Gastrocnemius medialis (tissue), 4 donors: ENCODE data around the gene THADA. TPM values are rescaled to one million over a fixed set of nuclear protein-coding genes. Genes with fewer than 3 reads are reported as not detected.

Source experiments
- ATAC-seq, 2 donors: fragments of 150-250 bp; one replicate each; pipeline ENCODE4 v1.9.1; 2016
- DNase-seq, 2 donors: peaks; one replicate each; pipeline ENCODE4 v3.0.0-alpha.2; 2019
- H3K27ac ChIP-seq, 4 donors: fragments of 200-600 bp; sonication (generic); 1 replicate in 1 of 4; 2 replicates in 3 of 4; pipeline ENCODE4 v1.5.1; 2016 to 2018; ENCODE audit warnings: mild to moderate bottlenecking in 2 of 4, moderate library complexity in 1 of 4
- H3K27me3 ChIP-seq, 3 donors: fragments of 200-600 bp; sonication (generic) in 2 of 3; 1 replicate in 1 of 3; 2 replicates in 2 of 3; pipeline versions ENCODE4 v1.5.1 to v1.6.0; 2016 to 2019; ENCODE audit warnings: mild to moderate bottlenecking in 1 of 3, moderate library complexity in 1 of 3
- H3K36me3 ChIP-seq, 2 donors: fragments of 200-600 bp; sonication (generic) in 1 of 2; one replicate each; pipeline ENCODE4 v1.5.1; 2017 to 2018
- H3K4me1 ChIP-seq, 2 donors: fragments of 200-600 bp; sonication (generic) in 1 of 2; one replicate each; pipeline ENCODE4 v1.5.1; 2016 to 2017; ENCODE audit warnings: mild to moderate bottlenecking in 2 of 2
- H3K4me3 ChIP-seq, 4 donors: fragments of 200-600 bp; sonication (generic) in 3 of 4; 1 replicate in 1 of 4; 2 replicates in 3 of 4; pipeline ENCODE4 v1.5.1; 2016 to 2019; ENCODE audit warnings: mild to moderate bottlenecking in 2 of 4
- H3K9me3 ChIP-seq, 3 donors: fragments of 200-600 bp; sonication (generic) in 2 of 3; 1 replicate in 1 of 3; 2 replicates in 2 of 3; pipeline ENCODE4 v1.5.1; 2016 to 2019
- CTCF ChIP-seq, 5 experiments: fragments of 450-650 bp in 3 of 5; fragments of 200-600 bp in 2 of 5; sonication (generic) in 2 of 5; IDR thresholded peaks in 4 of 5; conservative IDR thresholded peaks in 1 of 5; 1 replicate in 4 of 5; 2 replicates in 1 of 5; pipeline ENCODE4 v1.5.1; 2016 to 2019; ENCODE audit warnings: antibody characterized with exemption in 5 of 5, mild to moderate bottlenecking in 3 of 5, moderate library complexity in 3 of 5
- POLR2A ChIP-seq, 2 donors: fragments of 450-650 bp; IDR thresholded peaks; one replicate each; pipeline ENCODE4 v1.6.1; 2017; ENCODE audit warnings: antibody characterized with exemption in 2 of 2, mild to moderate bottlenecking in 2 of 2, moderate library complexity in 2 of 2
- in situ Hi-C, 4 donors: fragments of 200-750 bp; cut with MboI; loops; one replicate each; pipeline versions ENCODE4 v1.15.0 to v1.8.0; 2017; ENCODE audit warnings: low sequenced_read_pairs in 4 of 4
- intact Hi-C: fragments of 100-400 bp; cut with DNase I; formaldehyde crosslinking; loops from one replicate; pipeline ENCODE4 v1.15.1; 2023; ENCODE audit warnings: low total_unique reads
- total RNA-seq, 4 donors: library from RNA; depleted of rRNA; stranded (reverse); fragments of >200 nt; gene quantifications; one replicate each; pipeline versions ENCODE4 v1.1.0 to v1.2.3, GENCODE V29; 2016

The THADA gene
- total RNA-seq, 4 donors from 2014 or later: 13.6 to 19.0 (median 16.2) TPM

GRCh38 chr2:43212931-43213330 is 382.9 kb downstream of the THADA start:
- Histone ChIP-seq H3K4me3 (no peak overlapping the region), H3K9me3 (no peaks in the 10 kb centered on the region), H3K36me3 (no peaks in the 10 kb centered on the region), H3K27ac (peak overlapping the region; percentile 7 to 50 (median 30)), H3K27me3 (no peaks in the 10 kb centered on the region), H3K4me1 (peaks cover 18 to 22% of the 10 kb centered on the region in 2 donors)
- in situ Hi-C loops (no loop called here), intact Hi-C loops (no loop called here)
- DNase-seq: peak; percentile 40 to 65
- peak; percentile 8 to 20 for ATAC-seq
- no peak for TF ChIP-seq POLR2A (IDR thresholded peaks at IDR 0.05)
- TF ChIP-seq CTCF (IDR thresholded peaks at IDR 0.05 in 4 of 5, conservative IDR thresholded peaks at IDR 0.05 in 1 of 5): no peak

- ATAC-seq (no peak), DNase-seq (no peak)
- no peaks in the 10 kb centered on the region for H3K36me3 ChIP-seq
- peak overlapping the region in 2 of 4 donors; percentile 25 to 50 for H3K27ac ChIP-seq
- H3K4me3 ChIP-seq: no peak overlapping the region
- no peaks in the 10 kb centered on the region for H3K27me3 ChIP-seq
- in situ Hi-C loops: no loop called here
- H3K9me3 ChIP-seq: no peaks in the 10 kb centered on the region
- TF ChIP-seq POLR2A (IDR thresholded peaks at IDR 0.05) (no peak), CTCF (IDR thresholded peaks at IDR 0.05 in 4 of 5, conservative IDR thresholded peaks at IDR 0.05 in 1 of 5) (no peak)
- intact Hi-C loops: no loop called here
- peaks cover 12 to 18% of the 10 kb centered on the region in 2 donors for H3K4me1 ChIP-seq
These were observed 383.5 kb downstream of the THADA start for GRCh38 chr2:43212216-43212835.

- ATAC-seq (no peak), DNase-seq (peak in 1 of 2 donors; percentile 47)
- in situ Hi-C loops (no loop called here), intact Hi-C loops (no loop called here)
- Histone ChIP-seq H3K4me3 (no peak overlapping the region), H3K27ac (peak overlapping the region in 2 of 4 donors; percentile 18 to 28), H3K4me1 (peaks cover 3 to 9% of the 10 kb centered on the region in 2 donors), H3K27me3 (no peaks in the 10 kb centered on the region), H3K9me3 (no peaks in the 10 kb centered on the region), H3K36me3 (no peaks in the 10 kb centered on the region)
- TF ChIP-seq POLR2A (IDR thresholded peaks at IDR 0.05) (no peak), CTCF (IDR thresholded peaks at IDR 0.05 in 4 of 5, conservative IDR thresholded peaks at IDR 0.05 in 1 of 5) (no peak)
These were observed 385.2 kb downstream of the THADA start for GRCh38 chr2:43210467-43211303.

- Histone ChIP-seq H3K27me3 (no peaks in the 10 kb centered on the region), H3K4me3 (no peak overlapping the region), H3K27ac (no peak overlapping the region), H3K9me3 (no peaks in the 10 kb centered on the region), H3K4me1 (peaks cover 0 to 4% of the 10 kb centered on the region in 2 donors), H3K36me3 (no peaks in the 10 kb centered on the region)
- no peak for TF ChIP-seq POLR2A (IDR thresholded peaks at IDR 0.05)
- no peak for TF ChIP-seq CTCF (IDR thresholded peaks at IDR 0.05 in 4 of 5, conservative IDR thresholded peaks at IDR 0.05 in 1 of 5)
- ATAC-seq (no peak), DNase-seq (no peak)
- intact Hi-C loops: no loop called here
- in situ Hi-C loops: no loop called here
These were observed 385.7 kb downstream of the THADA start for GRCh38 chr2:43210125-43210466.
